Uterus (tissue), 4 donors: ENCODE results near the gene CYP4F12. TPM values are rescaled to one million over a fixed set of nuclear protein-coding genes. Genes with fewer than 3 reads are reported as not detected.

Experiments used
- DNase-seq, 2 donors: peaks; one replicate each; pipeline ENCODE4 v3.0.0-alpha.2; 2019 to 2020
- H3K27ac ChIP-seq, 2 donors: fragments of 200-600 bp; sonication (generic); 1 replicate in 1 of 2; 2 replicates in 1 of 2; pipeline ENCODE4 v1.5.1; 2016 to 2018
- H3K27me3 ChIP-seq, 2 donors: fragments of 200-600 bp; sonication (generic); one replicate each; pipeline ENCODE4 v1.5.1; 2018 to 2019; ENCODE audit warnings: control low read depth in 1 of 2
- H3K36me3 ChIP-seq, 2 donors: fragments of 200-600 bp; sonication (generic); one replicate each; pipeline ENCODE4 v1.5.1; 2019; ENCODE audit warnings: control low read depth in 1 of 2
- H3K4me1 ChIP-seq, 2 donors: fragments of 200-600 bp; sonication (generic); one replicate each; pipeline ENCODE4 v1.5.1; 2018 to 2019; ENCODE audit warnings: control low read depth in 1 of 2
- H3K4me3 ChIP-seq, 2 donors: fragments of 200-600 bp; sonication (generic); 1 replicate in 1 of 2; 2 replicates in 1 of 2; pipeline ENCODE4 v1.5.1; 2018 to 2019; ENCODE audit warnings: mild to moderate bottlenecking in 1 of 2
- H3K9me3 ChIP-seq, 2 donors: fragments of 200-600 bp; sonication (generic); one replicate each; pipeline ENCODE4 v1.5.1; 2019; ENCODE audit warnings: control low read depth in 1 of 2
- POLR2A ChIP-seq, 2 donors: fragments of 450-650 bp; IDR thresholded peaks; one replicate each; pipeline ENCODE4 v1.6.1; 2016; ENCODE audit warnings: antibody characterized with exemption in 2 of 2, mild to moderate bottlenecking in 1 of 2, moderate library complexity in 1 of 2
- intact Hi-C: fragments of 100-400 bp; cut with DNase I; formaldehyde crosslinking; loops from one replicate; pipeline ENCODE4 v1.15.1; 2023; ENCODE audit warnings: low total_unique reads
- total RNA-seq, 4 donors: library from RNA; depleted of rRNA in 3 of 4; stranded (reverse); fragments of >200 nt in 3 of 4; gene quantifications; one replicate each; pipeline versions ENCODE4 v1.1.0 to v1.2.4, GENCODE V29; 2014 to 2023
- TF ChIP-seq, protein P1 (sequence below), 4 experiments: fragments of 200-600 bp in 2 of 4; fragments of 450-650 bp in 2 of 4; sonication (generic) in 2 of 4; IDR thresholded peaks; one replicate each; pipeline ENCODE4 v1.5.1; 2016 to 2019; ENCODE audit warnings: antibody characterized with exemption in 4 of 4, mild to moderate bottlenecking in 2 of 4, moderate library complexity in 1 of 4
- donor health status: DM: yes; HTN: yes; CAD: no.

Gene CYP4F12, protein sequence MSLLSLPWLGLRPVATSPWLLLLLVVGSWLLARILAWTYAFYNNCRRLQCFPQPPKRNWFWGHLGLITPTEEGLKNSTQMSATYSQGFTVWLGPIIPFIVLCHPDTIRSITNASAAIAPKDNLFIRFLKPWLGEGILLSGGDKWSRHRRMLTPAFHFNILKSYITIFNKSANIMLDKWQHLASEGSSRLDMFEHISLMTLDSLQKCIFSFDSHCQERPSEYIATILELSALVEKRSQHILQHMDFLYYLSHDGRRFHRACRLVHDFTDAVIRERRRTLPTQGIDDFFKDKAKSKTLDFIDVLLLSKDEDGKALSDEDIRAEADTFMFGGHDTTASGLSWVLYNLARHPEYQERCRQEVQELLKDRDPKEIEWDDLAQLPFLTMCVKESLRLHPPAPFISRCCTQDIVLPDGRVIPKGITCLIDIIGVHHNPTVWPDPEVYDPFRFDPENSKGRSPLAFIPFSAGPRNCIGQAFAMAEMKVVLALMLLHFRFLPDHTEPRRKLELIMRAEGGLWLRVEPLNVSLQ
- 10 to 100 TPM; 13.5 to 41.5 (median 26.5) TPM for total RNA-seq

DNA sequence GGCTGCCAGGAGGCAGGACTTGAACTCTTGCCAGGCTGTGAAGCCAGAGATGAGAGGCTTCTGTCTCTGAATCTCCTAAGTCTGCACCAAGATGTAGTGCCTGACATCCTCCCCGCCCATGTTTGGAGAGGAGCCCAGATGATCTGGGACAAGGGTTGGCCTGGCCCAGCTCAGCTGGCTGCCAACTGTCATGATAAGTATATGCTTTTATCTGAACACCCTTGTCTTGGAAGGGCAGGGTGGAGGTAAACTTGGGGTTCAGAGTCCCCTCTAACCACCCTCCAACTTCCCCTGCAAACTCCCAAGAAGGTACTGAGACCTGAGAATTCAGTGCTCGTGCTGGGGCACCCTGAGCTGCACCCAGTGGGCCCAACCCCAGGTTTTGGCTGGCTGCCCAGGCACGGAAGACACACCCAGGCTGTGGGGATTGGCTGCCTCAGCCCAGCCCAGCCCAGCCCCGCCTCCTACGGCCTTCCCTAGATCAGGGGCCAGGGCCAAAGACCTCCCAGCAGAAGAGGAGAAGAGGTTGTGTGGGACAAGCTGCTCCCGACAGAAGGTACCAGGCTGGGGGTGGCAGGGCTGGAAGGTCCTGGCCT lies at the start of gene CYP4F12:
Gene CYP4F12 (plus strand): TSS at position 508 of the 596 bp plus-strand sequence. CDS start 443 bp downstream, outside the sequence.
- Histone ChIP-seq H3K9me3 (no peaks in the 10 kb centered on the region), H3K4me1 (peaks cover 0 to 5% of the 10 kb centered on the region in 2 donors), H3K4me3 (peak within 1 kb of the TSS in 1 of 2 donors; percentile 20), H3K27me3 (no peaks in the 10 kb centered on the region), H3K36me3 (no peaks in the 10 kb centered on the region), H3K27ac (peak within 1 kb of the TSS; percentile 72 to 80)
- TF ChIP-seq, protein P1, sequence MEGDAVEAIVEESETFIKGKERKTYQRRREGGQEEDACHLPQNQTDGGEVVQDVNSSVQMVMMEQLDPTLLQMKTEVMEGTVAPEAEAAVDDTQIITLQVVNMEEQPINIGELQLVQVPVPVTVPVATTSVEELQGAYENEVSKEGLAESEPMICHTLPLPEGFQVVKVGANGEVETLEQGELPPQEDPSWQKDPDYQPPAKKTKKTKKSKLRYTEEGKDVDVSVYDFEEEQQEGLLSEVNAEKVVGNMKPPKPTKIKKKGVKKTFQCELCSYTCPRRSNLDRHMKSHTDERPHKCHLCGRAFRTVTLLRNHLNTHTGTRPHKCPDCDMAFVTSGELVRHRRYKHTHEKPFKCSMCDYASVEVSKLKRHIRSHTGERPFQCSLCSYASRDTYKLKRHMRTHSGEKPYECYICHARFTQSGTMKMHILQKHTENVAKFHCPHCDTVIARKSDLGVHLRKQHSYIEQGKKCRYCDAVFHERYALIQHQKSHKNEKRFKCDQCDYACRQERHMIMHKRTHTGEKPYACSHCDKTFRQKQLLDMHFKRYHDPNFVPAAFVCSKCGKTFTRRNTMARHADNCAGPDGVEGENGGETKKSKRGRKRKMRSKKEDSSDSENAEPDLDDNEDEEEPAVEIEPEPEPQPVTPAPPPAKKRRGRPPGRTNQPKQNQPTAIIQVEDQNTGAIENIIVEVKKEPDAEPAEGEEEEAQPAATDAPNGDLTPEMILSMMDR (IDR thresholded peaks at IDR 0.05): no peak
- TF ChIP-seq POLR2A (IDR thresholded peaks at IDR 0.05): no peak
- DNase-seq: peak; percentile 92
- intact Hi-C loops: no loop called here

DNA sequence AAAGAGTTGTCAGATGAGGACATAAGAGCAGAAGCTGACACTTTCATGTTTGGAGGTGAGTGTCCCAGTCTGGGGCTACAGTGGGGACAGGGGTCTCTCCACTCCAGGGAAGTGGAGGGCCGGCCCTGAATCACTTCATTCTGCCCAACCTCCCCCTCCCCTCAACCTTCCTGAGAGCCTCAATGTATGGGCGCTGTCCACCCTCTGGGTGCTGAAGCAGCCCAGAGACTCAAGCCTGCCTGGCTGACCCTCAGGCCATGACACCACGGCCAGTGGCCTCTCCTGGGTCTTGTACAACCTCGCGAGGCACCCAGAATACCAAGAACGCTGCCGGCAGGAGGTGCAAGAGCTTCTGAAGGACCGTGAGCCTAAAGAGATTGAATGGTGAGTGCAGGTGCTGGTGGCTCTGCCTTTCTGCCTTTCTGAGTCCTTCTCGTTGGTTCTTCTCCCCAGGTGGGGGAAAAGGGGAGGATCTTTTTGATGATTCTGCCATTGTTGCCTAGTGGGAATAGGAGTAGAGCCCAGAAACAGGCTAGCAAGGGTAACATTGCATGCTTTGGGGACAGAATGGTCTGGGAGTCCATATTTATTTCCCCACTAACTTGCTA lies 49.1 kb upstream of the CYP4F12 start:
- H3K4me3 ChIP-seq: no peak overlapping the region
- TF ChIP-seq, protein P1 (IDR thresholded peaks at IDR 0.05): no peak
- no peak for TF ChIP-seq POLR2A (IDR thresholded peaks at IDR 0.05)
- no peaks in the 10 kb centered on the region for H3K27me3 ChIP-seq
- intact Hi-C loops: no loop called here
- DNase-seq: no peak
- no peaks in the 10 kb centered on the region for H3K36me3 ChIP-seq
- H3K4me1 ChIP-seq: no peaks in the 10 kb centered on the region
- H3K9me3 ChIP-seq: no peaks in the 10 kb centered on the region
- H3K27ac ChIP-seq: no peak overlapping the region

DNA sequence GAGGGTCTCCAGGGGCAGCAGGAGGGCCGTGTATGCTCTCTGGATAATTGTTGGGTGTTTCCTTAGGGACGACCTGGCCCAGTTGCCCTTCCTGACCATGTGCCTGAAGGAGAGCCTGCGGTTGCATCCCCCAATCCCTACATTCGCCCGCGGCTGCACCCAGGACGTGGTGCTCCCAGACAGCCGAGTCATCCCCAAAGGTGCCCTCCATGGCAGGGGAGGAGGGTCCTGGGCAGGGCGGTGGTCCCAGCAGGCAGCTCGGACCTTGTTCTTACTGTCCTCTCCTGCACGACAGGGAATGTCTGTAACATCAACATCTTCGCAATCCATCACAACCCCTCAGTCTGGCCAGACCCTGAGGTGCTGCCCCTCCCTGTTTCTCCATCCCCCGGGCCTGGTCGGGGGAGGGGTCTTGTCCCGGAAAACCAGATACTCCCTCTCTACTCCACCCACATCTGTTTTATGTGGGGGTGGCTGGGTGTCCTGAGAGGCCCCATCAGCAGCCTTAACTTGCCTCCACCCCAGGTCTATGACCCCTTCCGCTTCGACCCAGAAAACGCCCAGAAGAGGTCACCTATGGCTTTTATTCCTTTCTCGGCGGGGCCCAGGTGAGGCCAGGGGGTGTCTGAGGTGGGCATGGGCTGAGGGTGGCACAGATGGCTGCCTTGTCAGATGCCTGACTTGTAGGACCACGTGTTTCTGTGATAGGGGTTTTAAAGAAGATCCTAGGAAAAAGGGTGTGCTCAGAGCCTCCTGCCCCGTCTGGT lies 44.5 kb upstream of the CYP4F12 start:
- no peaks in the 10 kb centered on the region for H3K4me1 ChIP-seq
- intact Hi-C loops: no loop called here
- no peak for DNase-seq
- TF ChIP-seq, protein P1 (IDR thresholded peaks at IDR 0.05): no peak
- TF ChIP-seq POLR2A (IDR thresholded peaks at IDR 0.05): no peak
- no peaks in the 10 kb centered on the region for H3K36me3 ChIP-seq
- no peak overlapping the region for H3K27ac ChIP-seq
- H3K9me3 ChIP-seq: no peaks in the 10 kb centered on the region
- H3K4me3 ChIP-seq: no peak overlapping the region
- H3K27me3 ChIP-seq: no peaks in the 10 kb centered on the region

DNA sequence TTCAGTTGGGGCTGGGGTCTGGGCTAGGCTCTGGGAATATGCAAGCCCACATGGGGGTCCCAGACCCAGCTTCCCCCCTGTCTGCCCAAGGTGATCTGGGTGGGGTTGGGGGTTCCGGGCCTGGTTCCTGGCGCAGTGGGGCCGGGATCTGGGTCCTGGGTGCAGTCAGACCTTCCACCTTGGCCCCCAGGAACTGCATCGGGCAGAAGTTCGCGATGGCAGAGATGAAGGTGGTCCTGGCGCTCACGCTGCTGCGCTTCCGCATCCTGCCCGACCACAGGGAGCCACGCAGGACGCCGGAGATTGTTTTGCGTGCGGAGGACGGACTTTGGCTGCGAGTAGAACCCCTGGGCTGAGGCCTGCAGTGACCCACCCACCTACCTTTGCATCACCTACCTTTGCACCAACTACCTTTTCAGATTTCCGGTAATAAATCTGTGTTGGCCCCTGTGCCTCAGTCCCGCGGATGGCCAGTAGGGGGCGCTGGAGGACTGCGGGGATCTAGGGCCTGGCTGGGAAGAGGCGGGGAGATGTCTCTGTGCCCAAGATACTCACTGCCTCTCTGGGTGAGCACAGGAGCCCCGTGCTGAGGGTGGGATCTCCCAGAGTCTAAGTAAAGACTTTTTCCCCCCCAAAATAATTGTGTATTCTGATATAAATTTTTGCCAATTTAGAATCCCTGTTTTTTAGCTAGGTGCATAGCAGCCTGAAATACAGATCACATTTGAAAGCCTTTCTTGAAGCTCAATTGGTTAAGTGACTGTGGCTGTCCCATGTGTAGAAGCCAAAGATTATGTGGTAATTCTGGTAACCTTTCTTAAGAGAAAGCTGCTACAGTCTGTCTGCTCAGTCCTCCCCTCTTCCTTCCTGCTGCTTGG lies 43.6 kb upstream of the CYP4F12 start:
- Histone ChIP-seq H3K4me1 (no peaks in the 10 kb centered on the region), H3K36me3 (no peaks in the 10 kb centered on the region), H3K27me3 (no peaks in the 10 kb centered on the region), H3K4me3 (no peak overlapping the region), H3K9me3 (no peaks in the 10 kb centered on the region), H3K27ac (no peak overlapping the region)
- intact Hi-C loops: no loop called here
- TF ChIP-seq, protein P1 (IDR thresholded peaks at IDR 0.05): peak; percentile 85 to 89 (median 88)
- no peak for TF ChIP-seq POLR2A (IDR thresholded peaks at IDR 0.05)
- DNase-seq: peak; percentile 58 to 73
